Brain microvascular endothelial cell (primary cell): Measurements from ENCODE around the gene CXCR6.

Experiments
- DNase-seq: peaks from one replicate; pipeline ENCODE4 v3.0.0-alpha.2; 2020
- H3K27ac ChIP-seq: fragments of 250-450 bp; sonication (Bioruptor Pico); 2 replicates; pipeline ENCODE4 v1.5.1; 2020; ENCODE audit warnings: mild to moderate bottlenecking, moderate library complexity
- H3K27me3 ChIP-seq: fragments of 250-450 bp; sonication (Bioruptor Pico); replicated peaks from 2 replicates; pipeline ENCODE4 v1.5.1; 2020; ENCODE audit warnings: mild to moderate bottlenecking
- H3K36me3 ChIP-seq: fragments of 250-450 bp; sonication (Bioruptor Pico); replicated peaks from 2 replicates; pipeline ENCODE4 v1.5.1; 2020; ENCODE audit warnings: mild to moderate bottlenecking
- H3K4me3 ChIP-seq: 2 replicates; pipeline ENCODE4 v1.5.1; 2011; ENCODE audit warnings: low read depth, mild to moderate bottlenecking, control low read depth, low read length, moderate library complexity
- CTCF ChIP-seq: IDR thresholded peaks from 2 replicates; pipeline ENCODE4 v1.5.1; 2011; ENCODE audit warnings: low read depth, mild to moderate bottlenecking, moderate library complexity, low read length, control low read depth, inconsistent platforms; ENCODE audit errors: missing control alignments
- in situ Hi-C: cut with HindIII; loops from 2 replicates; pipeline ENCODE4 v1.10.0; 2017; ENCODE audit warnings: low sequenced_read_pairs, low pct_ligation_motif_present

CXCR6 gene

GRCh38 chr3:45940004-45940780, 3.1 kb upstream of the CXCR6 start:
- in situ Hi-C loops, result no loop called here
- TF ChIP-seq CTCF, result no peak

GRCh38 chr3:45940781-45941365, 2.4 kb upstream of the CXCR6 start:
- Histone ChIP-seq H3K27ac (no peak overlapping the region), H3K4me3 (no peak overlapping the region), H3K36me3 (no peaks in the 10 kb centered on the region), H3K27me3 (no peaks in the 10 kb centered on the region)
- in situ Hi-C loops, result no loop called here
- DNase-seq, result no peak
- no peak for TF ChIP-seq CTCF

More at GRCh38 chr3:45940004-45940780, 3.1 kb upstream of the CXCR6 start:
- Histone ChIP-seq H3K4me3 (no peak overlapping the region), H3K36me3 (no peaks in the 10 kb centered on the region), H3K27ac (no peak overlapping the region), H3K27me3 (no peaks in the 10 kb centered on the region)
- DNase-seq, result no peak

GRCh38 chr3:45942051-45942825, 1.0 kb upstream of the CXCR6 start:
- Histone ChIP-seq H3K4me3 (no peak overlapping the region), H3K27me3 (no peaks in the 10 kb centered on the region), H3K36me3 (peaks cover 5% of the 10 kb centered on the region), H3K27ac (no peak overlapping the region)
- in situ Hi-C loops, result no loop called here
- TF ChIP-seq CTCF, result no peak
- DNase-seq, result no peak

- Histone ChIP-seq H3K27ac (no peak overlapping the region), H3K27me3 (no peaks in the 10 kb centered on the region), H3K4me3 (no peak overlapping the region), H3K36me3 (peaks cover 10% of the 10 kb centered on the region)
- in situ Hi-C loops, result no loop called here
- no peak for TF ChIP-seq CTCF
- no peak for DNase-seq
Observed at GRCh38 chr3:45944830-45945620, 1.8 kb downstream of the CXCR6 start.

- peak; percentile 18 for TF ChIP-seq CTCF
- in situ Hi-C loops, result no loop called here
- Histone ChIP-seq H3K36me3 (peaks cover 14% of the 10 kb centered on the region), H3K27ac (no peak overlapping the region), H3K4me3 (no peak overlapping the region), H3K27me3 (no peaks in the 10 kb centered on the region)
- DNase-seq, result no peak
Observed at GRCh38 chr3:45946307-45946706, 3.0 kb downstream of the CXCR6 start.
